Measurements from ENCODE around the gene MXD3. TPM values are rescaled to one million over a fixed set of nuclear protein-coding genes. Genes with fewer than 3 reads are reported as not detected.
A peak's percentile ranks its signal among the peaks of the same experiment; 100 is the strongest.

Gene MXD3
- total RNA-seq, 4 donors from 2014 or later = 4.9 to 19.8 (median 13.2) TPM

DNA sequence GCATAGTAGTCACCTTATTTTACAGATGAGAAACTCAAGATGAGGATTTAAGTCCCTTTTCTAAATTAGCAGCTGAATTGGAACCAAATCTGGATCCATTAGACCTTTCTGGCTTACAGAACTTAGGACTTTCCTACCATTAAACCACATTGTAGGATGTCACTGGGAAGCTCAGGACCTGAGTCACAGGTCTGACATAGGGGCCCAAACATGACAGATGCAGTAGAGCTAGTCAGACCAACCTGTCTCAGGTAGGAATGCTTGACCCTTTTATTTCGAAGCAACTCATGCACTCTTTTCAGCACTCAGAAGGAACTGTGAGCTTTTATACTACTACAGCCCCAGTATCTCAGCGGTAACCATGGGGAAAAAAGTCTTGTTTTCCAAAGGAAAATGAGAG lies 10.7 kb downstream of the MXD3 start:
- intact Hi-C loops (cut with DNase I; ENCODE audit: low total_unique reads) = loop anchor here (10.0 kb wide), 1 partner anchor 186 kb away; no protein-coding TSS in a partner anchor
- H3K4me3 ChIP-seq (ENCODE audit: low read depth, poor library complexity, severe bottlenecking) = no peak overlapping the region
- WGBS, 2 donors = 79 to 89% methylated on average over 2 of the region's 2 CpGs
- DNase-seq (ENCODE audit: low spot score in 2 of 2) = no peak
- TF ChIP-seq CTCF (IDR thresholded peaks at IDR 0.05) (no peak), POLR2A (IDR thresholded peaks at IDR 0.05) (no peak)

DNA sequence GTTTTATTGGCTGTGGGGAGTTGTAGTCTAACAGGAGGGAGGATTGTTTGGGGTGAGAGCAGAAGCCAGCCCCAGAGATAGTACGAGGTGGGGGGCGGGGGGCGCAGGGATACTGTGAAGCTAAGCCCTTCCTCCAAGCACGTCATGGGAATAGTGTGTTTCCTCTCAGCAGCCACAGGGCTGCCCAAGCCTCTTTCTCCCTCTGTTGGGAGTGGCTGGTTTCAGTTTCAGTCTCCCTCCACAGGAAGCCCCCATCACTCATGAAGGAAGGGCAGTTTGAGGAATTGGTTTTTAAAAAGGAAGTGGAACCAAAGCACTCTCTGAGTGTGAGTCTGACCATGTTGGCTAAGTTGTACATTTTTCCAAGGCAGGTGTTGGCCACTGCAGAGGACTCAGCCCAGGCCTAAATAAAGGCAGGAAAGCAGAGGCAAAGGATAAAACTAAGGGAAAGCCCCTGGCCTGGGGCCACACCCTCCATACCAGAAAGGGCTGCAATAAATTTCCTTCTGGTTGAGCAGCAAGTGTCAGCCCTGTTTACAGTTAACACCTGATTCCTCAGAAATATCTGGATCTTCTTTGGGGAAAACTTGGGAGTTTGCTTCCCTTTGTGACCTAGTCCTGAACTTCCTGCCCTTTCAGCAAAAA lies 11.3 kb downstream of the MXD3 start:
- intact Hi-C loops (cut with DNase I; ENCODE audit: low total_unique reads) = loop anchor here (10.0 kb wide), 1 partner anchor 186 kb away; no protein-coding TSS in a partner anchor
- TF ChIP-seq POLR2A (IDR thresholded peaks at IDR 0.05) (no peak), CTCF (IDR thresholded peaks at IDR 0.05) (no peak)
- DNase-seq (ENCODE audit: low spot score in 2 of 2) = peak in 1 of 2 donors; percentile 59
- no peak overlapping the region for H3K4me3 ChIP-seq (ENCODE audit: low read depth, poor library complexity, severe bottlenecking)
- 14 to 30% methylated on average over 4 of the region's 4 CpGs for WGBS, 2 donors

DNA sequence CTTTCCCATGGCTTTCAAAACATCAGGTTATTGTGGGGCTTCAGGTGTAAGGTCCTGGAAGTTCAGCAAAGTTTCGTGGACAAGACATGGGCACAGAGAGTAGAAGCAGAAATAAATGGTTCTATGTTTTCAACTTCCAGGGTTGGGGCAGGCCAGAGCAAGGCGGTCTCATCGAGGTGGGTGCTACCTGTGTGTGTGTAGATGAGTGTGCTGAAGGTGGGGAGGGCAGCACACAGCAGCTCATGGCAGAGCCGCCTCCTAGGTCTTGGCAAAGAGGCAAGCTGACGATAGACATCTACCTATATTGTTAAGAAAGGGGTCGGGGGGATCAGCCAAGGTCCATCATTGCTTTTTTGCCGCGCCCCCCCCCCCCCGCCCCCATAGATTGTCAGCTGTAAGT lies 12.0 kb downstream of the MXD3 start:
- H3K4me3 ChIP-seq (ENCODE audit: low read depth, poor library complexity, severe bottlenecking) = no peak overlapping the region
- TF ChIP-seq CTCF (IDR thresholded peaks at IDR 0.05) = no peak
- no peak for TF ChIP-seq POLR2A (IDR thresholded peaks at IDR 0.05)
- intact Hi-C loops (cut with DNase I; ENCODE audit: low total_unique reads) = loop anchor here (10.0 kb wide), 1 partner anchor 185 kb away; no protein-coding TSS in a partner anchor
- no peak for DNase-seq (ENCODE audit: low spot score in 2 of 2)
- WGBS, 2 donors = 69 to 80% methylated on average over 9 of the region's 9 CpGs

DNA sequence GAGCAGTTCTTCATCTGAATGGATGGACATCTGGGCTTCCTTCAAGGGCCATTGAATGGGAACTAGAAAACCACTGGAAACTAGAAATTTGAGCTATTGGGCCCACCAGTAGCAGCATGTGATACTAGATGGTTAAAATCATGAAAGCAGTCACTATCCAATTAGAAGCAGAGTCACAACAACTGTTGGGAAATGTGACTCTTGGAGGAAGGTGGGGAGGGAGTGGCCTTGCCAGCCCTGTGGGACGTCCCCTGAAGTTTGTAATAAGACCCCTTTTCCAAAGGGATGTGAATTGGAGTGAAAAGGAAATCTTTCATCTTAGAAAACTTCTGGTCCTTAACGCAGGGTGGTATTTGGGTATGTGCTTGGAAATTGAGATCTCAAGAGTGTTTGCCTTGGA lies 13.8 kb downstream of the MXD3 start:
- no peak overlapping the region for H3K4me3 ChIP-seq (ENCODE audit: low read depth, poor library complexity, severe bottlenecking)
- intact Hi-C loops (cut with DNase I; ENCODE audit: low total_unique reads) = no loop called here
- 84 to 97% methylated on average over 2 of the region's 2 CpGs for WGBS, 2 donors
- no peak for DNase-seq (ENCODE audit: low spot score in 2 of 2)
- TF ChIP-seq POLR2A (IDR thresholded peaks at IDR 0.05) (no peak), CTCF (IDR thresholded peaks at IDR 0.05) (no peak)

DNA sequence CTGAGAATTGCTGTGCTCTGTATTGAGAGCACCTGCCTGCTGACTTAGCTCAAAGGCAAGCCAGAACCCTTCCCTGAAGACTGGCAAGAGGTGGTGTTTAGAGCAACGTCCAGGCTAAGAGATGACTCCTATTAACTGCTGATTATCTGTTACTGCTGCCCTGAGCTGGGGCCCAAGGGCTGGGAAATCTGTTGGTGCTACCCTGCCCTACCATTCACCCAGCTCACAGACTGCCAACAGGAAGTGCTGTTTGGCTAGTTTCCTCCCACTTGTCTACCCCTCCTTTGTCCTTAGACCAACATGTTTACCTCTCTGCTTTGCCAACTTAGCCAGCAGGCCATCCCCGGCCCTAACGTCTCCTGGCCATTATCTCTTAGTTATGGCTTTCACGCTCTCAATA lies 15.1 kb downstream of the MXD3 start:
- TF ChIP-seq POLR2A (IDR thresholded peaks at IDR 0.05) (no peak), CTCF (IDR thresholded peaks at IDR 0.05) (no peak)
- WGBS, 2 donors = 49 to 58% methylated on average over 4 of the region's 4 CpGs
- no peak overlapping the region for H3K4me3 ChIP-seq (ENCODE audit: low read depth, poor library complexity, severe bottlenecking)
- DNase-seq (ENCODE audit: low spot score in 2 of 2) = peak in 1 of 2 donors; percentile 74
- intact Hi-C loops (cut with DNase I; ENCODE audit: low total_unique reads) = no loop called here

- intact Hi-C loops (cut with DNase I; ENCODE audit: low total_unique reads) = no loop called here
- no peak overlapping the region for H3K4me3 ChIP-seq (ENCODE audit: low read depth, poor library complexity, severe bottlenecking)
- 86 to 87% methylated on average over 9 of the region's 9 CpGs for WGBS, 2 donors
- TF ChIP-seq CTCF (IDR thresholded peaks at IDR 0.05) (no peak), POLR2A (IDR thresholded peaks at IDR 0.05) (no peak)
- peak in 1 of 2 donors; percentile 81 for DNase-seq (ENCODE audit: low spot score in 2 of 2)
These were observed 15.8 kb downstream of the MXD3 start for GRCh38 chr5:177295924-177296323.
